ENCODE measurements around the gene DOP1A. TPM values are rescaled to one million over a fixed set of nuclear protein-coding genes. Genes with fewer than 3 reads are reported as not detected.

Gene DOP1A
- total and polyA plus RNA-seq, 2 experiments from 2014 or later: 4.5 to 26.0 TPM

- H3K4me3 ChIP-seq: no peak overlapping the region
- peak in 1 of 2 donors; percentile 4 for DNase-seq (ENCODE audit: low read depth in 1 of 2, low spot score in 1 of 2)
- no peaks in the 10 kb centered on the region for H3K27me3 ChIP-seq
- peaks cover 35% of the 10 kb centered on the region for H3K36me3 ChIP-seq
- H3K4me1 ChIP-seq (ENCODE audit: low read depth): no peaks in the 10 kb centered on the region
- no peak overlapping the region for H3K27ac ChIP-seq
- no peaks in the 10 kb centered on the region for H3K9me3 ChIP-seq (ENCODE audit: low read depth)
- TF ChIP-seq CTCF (IDR thresholded peaks at IDR 0.05; ENCODE audit: low read depth, low read length): no peak
Measured at GRCh38 chr6:83119742-83120300, 52.4 kb downstream of the DOP1A start.

GRCh38 chr6:83124553-83124952, 57.1 kb downstream of the DOP1A start:
- Histone ChIP-seq H3K4me3 (no peak overlapping the region), H3K9me3 (ENCODE audit: low read depth) (no peaks in the 10 kb centered on the region), H3K27ac (no peak overlapping the region), H3K27me3 (no peaks in the 10 kb centered on the region), H3K4me1 (ENCODE audit: low read depth) (peaks cover 7% of the 10 kb centered on the region), H3K36me3 (peaks cover 53% of the 10 kb centered on the region)
- DNase-seq (ENCODE audit: low read depth in 1 of 2, low spot score in 1 of 2): no peak
- TF ChIP-seq CTCF (IDR thresholded peaks at IDR 0.05; ENCODE audit: low read depth, low read length): no peak

DNA sequence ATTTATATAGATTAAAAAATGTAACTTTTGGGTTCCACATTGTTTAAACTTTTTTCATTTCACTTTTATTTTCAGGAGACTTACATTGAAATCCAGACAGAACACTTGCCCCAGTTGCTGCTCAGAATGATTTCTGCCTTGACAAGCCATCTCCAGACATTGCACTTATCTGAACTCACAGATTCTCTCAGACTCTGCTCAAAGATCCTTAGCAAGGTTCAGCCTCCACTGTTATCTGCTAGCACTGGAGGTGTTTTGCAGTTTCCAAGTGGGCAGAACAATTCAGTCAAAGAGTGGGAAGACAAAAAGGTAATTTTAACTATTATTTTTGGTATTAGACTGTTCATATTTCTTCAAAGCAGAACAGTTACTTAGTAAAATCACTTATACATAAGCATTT, 58.0 kb downstream of the DOP1A start:
- Histone ChIP-seq H3K4me1 (ENCODE audit: low read depth) (peaks cover 7% of the 10 kb centered on the region), H3K4me3 (no peak overlapping the region), H3K9me3 (ENCODE audit: low read depth) (no peaks in the 10 kb centered on the region), H3K36me3 (peaks cover 52% of the 10 kb centered on the region), H3K27ac (peak overlapping the region; percentile 55), H3K27me3 (no peaks in the 10 kb centered on the region)
- TF ChIP-seq CTCF (IDR thresholded peaks at IDR 0.05; ENCODE audit: low read depth, low read length): no peak
- DNase-seq (ENCODE audit: low read depth in 1 of 2, low spot score in 1 of 2): peak in 1 of 2 donors; percentile 17

- Histone ChIP-seq H3K27me3 (no peaks in the 10 kb centered on the region), H3K4me1 (ENCODE audit: low read depth) (peaks cover 7% of the 10 kb centered on the region), H3K9me3 (ENCODE audit: low read depth) (no peaks in the 10 kb centered on the region), H3K36me3 (peaks cover 50% of the 10 kb centered on the region), H3K27ac (peak overlapping the region; percentile 41), H3K4me3 (no peak overlapping the region)
- no peak for TF ChIP-seq CTCF (IDR thresholded peaks at IDR 0.05; ENCODE audit: low read depth, low read length)
- no peak for DNase-seq (ENCODE audit: low read depth in 1 of 2, low spot score in 1 of 2)
Measured at GRCh38 chr6:83126223-83126622, 58.8 kb downstream of the DOP1A start.

GRCh38 chr6:83126807-83127206, 59.3 kb downstream of the DOP1A start:
- Histone ChIP-seq H3K4me1 (ENCODE audit: low read depth) (peaks cover 7% of the 10 kb centered on the region), H3K4me3 (no peak overlapping the region), H3K9me3 (ENCODE audit: low read depth) (no peaks in the 10 kb centered on the region), H3K36me3 (peaks cover 50% of the 10 kb centered on the region), H3K27me3 (no peaks in the 10 kb centered on the region), H3K27ac (no peak overlapping the region)
- no peak for TF ChIP-seq CTCF (IDR thresholded peaks at IDR 0.05; ENCODE audit: low read depth, low read length)
- no peak for DNase-seq (ENCODE audit: low read depth in 1 of 2, low spot score in 1 of 2)
